ENCODE data around the gene PRR12. TPM values are rescaled to one million over a fixed set of nuclear protein-coding genes. Genes with fewer than 3 reads are reported as not detected.
A peak's percentile ranks its signal among the peaks of the same experiment; 100 is the strongest.

The PRR12 gene
- total and polyA plus RNA-seq, 3 donors from 2014 or later, result 15.7 to 33.1 (median 32.8) TPM

- Histone ChIP-seq H3K27me3 (no peaks in the 10 kb centered on the region), H3K4me3 (no peak overlapping the region), H3K4me1 (peaks cover 10% of the 10 kb centered on the region), H3K9me3 (no peaks in the 10 kb centered on the region), H3K36me3 (ENCODE audit: low read depth, missing control alignments) (no peaks in the 10 kb centered on the region), H3K27ac (no peak overlapping the region)
- TF ChIP-seq, protein P1, sequence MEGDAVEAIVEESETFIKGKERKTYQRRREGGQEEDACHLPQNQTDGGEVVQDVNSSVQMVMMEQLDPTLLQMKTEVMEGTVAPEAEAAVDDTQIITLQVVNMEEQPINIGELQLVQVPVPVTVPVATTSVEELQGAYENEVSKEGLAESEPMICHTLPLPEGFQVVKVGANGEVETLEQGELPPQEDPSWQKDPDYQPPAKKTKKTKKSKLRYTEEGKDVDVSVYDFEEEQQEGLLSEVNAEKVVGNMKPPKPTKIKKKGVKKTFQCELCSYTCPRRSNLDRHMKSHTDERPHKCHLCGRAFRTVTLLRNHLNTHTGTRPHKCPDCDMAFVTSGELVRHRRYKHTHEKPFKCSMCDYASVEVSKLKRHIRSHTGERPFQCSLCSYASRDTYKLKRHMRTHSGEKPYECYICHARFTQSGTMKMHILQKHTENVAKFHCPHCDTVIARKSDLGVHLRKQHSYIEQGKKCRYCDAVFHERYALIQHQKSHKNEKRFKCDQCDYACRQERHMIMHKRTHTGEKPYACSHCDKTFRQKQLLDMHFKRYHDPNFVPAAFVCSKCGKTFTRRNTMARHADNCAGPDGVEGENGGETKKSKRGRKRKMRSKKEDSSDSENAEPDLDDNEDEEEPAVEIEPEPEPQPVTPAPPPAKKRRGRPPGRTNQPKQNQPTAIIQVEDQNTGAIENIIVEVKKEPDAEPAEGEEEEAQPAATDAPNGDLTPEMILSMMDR (IDR thresholded peaks at IDR 0.05), result peak; percentile 62 to 89 (median 71)
- TF ChIP-seq POLR2A (IDR thresholded peaks at IDR 0.05), result no peak
- 42 to 62% methylated on average over 26 to 28 of the region's 28 CpGs for WGBS, 2 donors
- DNase-seq, result peak; percentile 80
- intact Hi-C loops (cut with DNase I; ENCODE audit: low total_unique reads), result no loop called here
These were observed 81.3 kb downstream of the PRR12 start for GRCh38 chr19:49672131-49672919.

Small RNAs within 50 kb of the gene (small RNA-seq; reads per million reads assigned to genes)
- 0 reads per million in 2 donors for gene RF00019

Other genes starting within 250 kb of the PRR12 start
- 10 to 100 TPM; 12.6 to 20.8 TPM for gene TEAD2, start 228.8 kb upstream of the PRR12 start, total RNA-seq
- 29.6 TPM for gene TEAD2, start 228.8 kb upstream of the PRR12 start, polyA plus RNA-seq (ENCODE audit: insufficient read depth, low read depth, low replicate concordance)
- 100 to 1,000 TPM; 145 to 190 TPM for gene DKKL1, start 227.3 kb upstream of the PRR12 start, total RNA-seq
- gene DKKL1, start 227.3 kb upstream of the PRR12 start, polyA plus RNA-seq (ENCODE audit: insufficient read depth, low read depth, low replicate concordance), result 487 TPM
- 100 to 1,000 TPM in 1 of 2 donors, 10 to 100 TPM in 1; 72.8 to 102 TPM for gene KASH5, start 202.9 kb upstream of the PRR12 start, total RNA-seq
- gene KASH5, start 202.9 kb upstream of the PRR12 start, polyA plus RNA-seq (ENCODE audit: insufficient read depth, low read depth, low replicate concordance), result 121 TPM
- gene PTH2, start 167.7 kb upstream of the PRR12 start, total RNA-seq, result not detected
- gene PTH2, start 167.7 kb upstream of the PRR12 start, polyA plus RNA-seq (ENCODE audit: insufficient read depth, low read depth, low replicate concordance), result not detected
- under 1 TPM; 0.24 to 0.62 TPM for gene GFY, start 165.8 kb upstream of the PRR12 start, total RNA-seq
- gene GFY, start 165.8 kb upstream of the PRR12 start, polyA plus RNA-seq (ENCODE audit: insufficient read depth, low read depth, low replicate concordance), result 0.80 TPM
- 1 to 10 TPM; 2.2 to 2.7 TPM for gene SLC17A7, start 149.7 kb upstream of the PRR12 start, total RNA-seq
- gene SLC17A7, start 149.7 kb upstream of the PRR12 start, polyA plus RNA-seq (ENCODE audit: insufficient read depth, low read depth, low replicate concordance), result 3.2 TPM
- gene PIH1D1, start 139.4 kb upstream of the PRR12 start, total RNA-seq, result 10 to 100 TPM; 45.9 to 49.6 TPM
- gene PIH1D1, start 139.4 kb upstream of the PRR12 start, polyA plus RNA-seq (ENCODE audit: insufficient read depth, low read depth, low replicate concordance), result 55.3 TPM
- gene ALDH16A1, start 138.0 kb upstream of the PRR12 start, total RNA-seq, result 10 to 100 TPM; 22.4 to 24.7 TPM
- 8.5 TPM for gene ALDH16A1, start 138.0 kb upstream of the PRR12 start, polyA plus RNA-seq (ENCODE audit: insufficient read depth, low read depth, low replicate concordance)
- gene FLT3LG, start 117.0 kb upstream of the PRR12 start, total RNA-seq, result 1 to 10 TPM; 3.0 to 4.6 TPM
- 7.1 TPM for gene FLT3LG, start 117.0 kb upstream of the PRR12 start, polyA plus RNA-seq (ENCODE audit: insufficient read depth, low read depth, low replicate concordance)
- gene RPL13A, start 103.6 kb upstream of the PRR12 start, total RNA-seq, result 1,000 to 10,000 TPM; 1,063 to 1,721 TPM
- gene RPL13A, start 103.6 kb upstream of the PRR12 start, polyA plus RNA-seq (ENCODE audit: insufficient read depth, low read depth, low replicate concordance), result 1,193 TPM
- 1,000 to 10,000 TPM; 1,958 to 3,437 TPM for gene RPS11, start 94.7 kb upstream of the PRR12 start, total RNA-seq
- 2,108 TPM for gene RPS11, start 94.7 kb upstream of the PRR12 start, polyA plus RNA-seq (ENCODE audit: insufficient read depth, low read depth, low replicate concordance)
- gene FCGRT, start 78.5 kb upstream of the PRR12 start, total RNA-seq, result 10 to 100 TPM; 52.8 to 76.9 TPM
- 130 TPM for gene FCGRT, start 78.5 kb upstream of the PRR12 start, polyA plus RNA-seq (ENCODE audit: insufficient read depth, low read depth, low replicate concordance)
- gene RCN3, start 63.2 kb upstream of the PRR12 start, total RNA-seq, result 10 to 100 TPM; 19.9 TPM
- 42.1 TPM for gene RCN3, start 63.2 kb upstream of the PRR12 start, polyA plus RNA-seq (ENCODE audit: insufficient read depth, low read depth, low replicate concordance)
- 100 to 1,000 TPM; 145 to 151 TPM for gene NOSIP, start 10.6 kb upstream of the PRR12 start, total RNA-seq
- 241 TPM for gene NOSIP, start 10.6 kb upstream of the PRR12 start, polyA plus RNA-seq (ENCODE audit: insufficient read depth, low read depth, low replicate concordance)
- 1 to 10 TPM in 1 of 2 donors, under 1 TPM in 1; 0.71 to 1.9 TPM for gene PRRG2, start 9.9 kb upstream of the PRR12 start, total RNA-seq
- 3.0 TPM for gene PRRG2, start 9.9 kb upstream of the PRR12 start, polyA plus RNA-seq (ENCODE audit: insufficient read depth, low read depth, low replicate concordance)
- 10 to 100 TPM; 39.3 to 41.5 TPM for gene RRAS, start 49.0 kb downstream of the PRR12 start, total RNA-seq
- gene RRAS, start 49.0 kb downstream of the PRR12 start, polyA plus RNA-seq (ENCODE audit: insufficient read depth, low read depth, low replicate concordance), result 69.2 TPM
- gene SCAF1, start 51.0 kb downstream of the PRR12 start, total RNA-seq, result 10 to 100 TPM; 70.8 to 78.1 TPM
- gene SCAF1, start 51.0 kb downstream of the PRR12 start, polyA plus RNA-seq (ENCODE audit: insufficient read depth, low read depth, low replicate concordance), result 51.4 TPM
- 10 to 100 TPM; 50.1 to 51.6 TPM for gene IRF3, start 74.7 kb downstream of the PRR12 start, total RNA-seq
- 34.9 TPM for gene IRF3, start 74.7 kb downstream of the PRR12 start, polyA plus RNA-seq (ENCODE audit: insufficient read depth, low read depth, low replicate concordance)
- gene BCL2L12, start 74.8 kb downstream of the PRR12 start, total RNA-seq, result 10 to 100 TPM; 11.3 to 19.3 TPM
- 17.3 TPM for gene BCL2L12, start 74.8 kb downstream of the PRR12 start, polyA plus RNA-seq (ENCODE audit: insufficient read depth, low read depth, low replicate concordance)
- 100 to 1,000 TPM; 192 to 272 TPM for gene PRMT1, start 86.1 kb downstream of the PRR12 start, total RNA-seq
- gene PRMT1, start 86.1 kb downstream of the PRR12 start, polyA plus RNA-seq (ENCODE audit: insufficient read depth, low read depth, low replicate concordance), result 201 TPM
- 1 to 10 TPM; 2.9 to 5.0 TPM for gene ADM5, start 98.4 kb downstream of the PRR12 start, total RNA-seq
- 2.2 TPM for gene ADM5, start 98.4 kb downstream of the PRR12 start, polyA plus RNA-seq (ENCODE audit: insufficient read depth, low read depth, low replicate concordance)
- gene CPT1C, start 99.9 kb downstream of the PRR12 start, total RNA-seq, result 1 to 10 TPM; 8.8 to 9.8 TPM
- 17.1 TPM for gene CPT1C, start 99.9 kb downstream of the PRR12 start, polyA plus RNA-seq (ENCODE audit: insufficient read depth, low read depth, low replicate concordance)
- 100 to 1,000 TPM in 1 of 2 donors, 10 to 100 TPM in 1; 65.3 to 101 TPM for gene TSKS, start 172.1 kb downstream of the PRR12 start, total RNA-seq
- gene TSKS, start 172.1 kb downstream of the PRR12 start, polyA plus RNA-seq (ENCODE audit: insufficient read depth, low read depth, low replicate concordance), result 137 TPM
- gene AP2A1, start 175.8 kb downstream of the PRR12 start, total RNA-seq, result 100 to 1,000 TPM; 301 to 358 TPM
- 226 TPM for gene AP2A1, start 175.8 kb downstream of the PRR12 start, polyA plus RNA-seq (ENCODE audit: insufficient read depth, low read depth, low replicate concordance)
- gene FUZ, start 222.1 kb downstream of the PRR12 start, total RNA-seq, result 100 to 1,000 TPM in 1 of 2 donors, 10 to 100 TPM in 1; 56.0 to 101 TPM
- gene FUZ, start 222.1 kb downstream of the PRR12 start, polyA plus RNA-seq (ENCODE audit: insufficient read depth, low read depth, low replicate concordance), result 98.0 TPM
- gene MED25, start 227.1 kb downstream of the PRR12 start, total RNA-seq, result 100 to 1,000 TPM; 244 to 246 TPM
- gene MED25, start 227.1 kb downstream of the PRR12 start, polyA plus RNA-seq (ENCODE audit: insufficient read depth, low read depth, low replicate concordance), result 156 TPM